Transverse colon (tissue), 3 donors: ENCODE data around the gene S100A3.

ENCODE experiments used
- CTCF ChIP-seq, 5 experiments: fragments of 200-600 bp in 3 of 5; fragments of 450-650 bp in 2 of 5; sonication (generic) in 3 of 5; IDR thresholded peaks; 1 replicate in 2 of 5; 2 replicates in 3 of 5; pipeline ENCODE4 v1.5.1; 2016 to 2017; ENCODE audit warnings: antibody characterized with exemption in 5 of 5, inconsistent platforms in 3 of 5, mild to moderate bottlenecking in 2 of 5, moderate library complexity in 1 of 5
- POLR2A ChIP-seq: fragments of 450-650 bp; IDR thresholded peaks from one replicate; pipeline ENCODE4 v1.6.1; 2016; ENCODE audit warnings: antibody characterized with exemption, mild to moderate bottlenecking, moderate library complexity

- TF ChIP-seq CTCF (IDR thresholded peaks at IDR 0.05) (peak in 1 of 5 experiments; percentile 47), POLR2A (no peak)
Measured at GRCh38 chr1:153538315-153538821, 10.7 kb downstream of the S100A3 start.
